Nephron progenitor cell (in vitro differentiated cells): Measurements from ENCODE around the gene TATDN2.

Experiments used
- DNase-seq: peaks from one replicate; pipeline ENCODE4 v3.0.0; 2021
- H3K27ac Mint-ChIP-seq: 2 replicates; pipeline ENCODE4 v1.8.0; 2021; ENCODE audit warnings: mild to moderate bottlenecking, moderate library complexity, mixed read lengths
- H3K27me3 Mint-ChIP-seq: 2 replicates; pipeline ENCODE4 v1.8.0; 2021; ENCODE audit warnings: mild to moderate bottlenecking, low read depth, mixed read lengths; ENCODE audit not compliant: poor library complexity
- H3K36me3 Mint-ChIP-seq: 2 replicates; pipeline ENCODE4 v1.8.0; 2021; ENCODE audit warnings: low read depth, mixed read lengths
- H3K4me1 Mint-ChIP-seq: 2 replicates; pipeline ENCODE4 v1.8.0; 2021; ENCODE audit warnings: mixed read lengths
- H3K4me3 Mint-ChIP-seq: 2 replicates; pipeline ENCODE4 v1.8.0; 2021; ENCODE audit warnings: mild to moderate bottlenecking, moderate library complexity, mixed read lengths
- H3K9me3 Mint-ChIP-seq: 2 replicates; pipeline ENCODE4 v1.8.0; 2021; ENCODE audit warnings: mild to moderate bottlenecking, moderate library complexity, mixed read lengths
- CTCF ChIP-seq: fragments of 200-600 bp; sonication (generic); IDR thresholded peaks from 2 replicates; pipeline ENCODE4 v1.5.0; 2021; ENCODE audit warnings: antibody characterized with exemption

The TATDN2 gene

DNA sequence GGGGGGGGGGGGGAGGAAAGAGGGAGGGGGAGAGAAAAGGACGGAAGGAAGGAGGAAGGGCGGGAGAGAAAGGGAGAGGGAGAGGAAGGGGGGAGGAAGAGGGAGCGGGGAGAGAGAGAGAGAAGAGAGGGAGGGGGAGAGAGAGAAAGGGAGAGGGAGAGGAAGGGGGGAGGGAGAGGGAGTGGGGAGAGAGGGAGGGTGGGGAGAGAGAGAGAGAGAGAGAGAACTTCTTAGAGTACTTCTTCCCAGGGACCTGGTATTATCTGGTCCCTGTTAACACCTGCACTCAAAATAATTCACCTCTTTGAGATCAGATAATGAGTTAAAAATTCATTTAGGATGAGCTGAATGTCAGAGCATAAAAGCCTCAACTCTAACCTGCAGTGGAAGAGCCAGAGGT is 71.5 kb downstream of the TATDN2 start:
- Mint-ChIP-seq H3K4me1 (peaks cover 21% of the 10 kb centered on the region), H3K36me3 (peaks cover 1% of the 10 kb centered on the region), H3K27ac (peak overlapping the region; percentile 98), H3K9me3 (no peaks in the 10 kb centered on the region), H3K4me3 (peak overlapping the region; percentile 96), H3K27me3 (peaks cover 18% of the 10 kb centered on the region)
- TF ChIP-seq CTCF = no peak
- no peak for DNase-seq

- Mint-ChIP-seq H3K36me3 (no peaks in the 10 kb centered on the region), H3K4me1 (peaks cover 21% of the 10 kb centered on the region), H3K9me3 (no peaks in the 10 kb centered on the region), H3K4me3 (peak overlapping the region; percentile 96), H3K27ac (peak overlapping the region; percentile 98), H3K27me3 (peaks cover 23% of the 10 kb centered on the region)
- DNase-seq = no peak
- TF ChIP-seq CTCF = no peak
Observed at GRCh38 chr3:10320320-10320677, 72.0 kb downstream of the TATDN2 start.

DNA sequence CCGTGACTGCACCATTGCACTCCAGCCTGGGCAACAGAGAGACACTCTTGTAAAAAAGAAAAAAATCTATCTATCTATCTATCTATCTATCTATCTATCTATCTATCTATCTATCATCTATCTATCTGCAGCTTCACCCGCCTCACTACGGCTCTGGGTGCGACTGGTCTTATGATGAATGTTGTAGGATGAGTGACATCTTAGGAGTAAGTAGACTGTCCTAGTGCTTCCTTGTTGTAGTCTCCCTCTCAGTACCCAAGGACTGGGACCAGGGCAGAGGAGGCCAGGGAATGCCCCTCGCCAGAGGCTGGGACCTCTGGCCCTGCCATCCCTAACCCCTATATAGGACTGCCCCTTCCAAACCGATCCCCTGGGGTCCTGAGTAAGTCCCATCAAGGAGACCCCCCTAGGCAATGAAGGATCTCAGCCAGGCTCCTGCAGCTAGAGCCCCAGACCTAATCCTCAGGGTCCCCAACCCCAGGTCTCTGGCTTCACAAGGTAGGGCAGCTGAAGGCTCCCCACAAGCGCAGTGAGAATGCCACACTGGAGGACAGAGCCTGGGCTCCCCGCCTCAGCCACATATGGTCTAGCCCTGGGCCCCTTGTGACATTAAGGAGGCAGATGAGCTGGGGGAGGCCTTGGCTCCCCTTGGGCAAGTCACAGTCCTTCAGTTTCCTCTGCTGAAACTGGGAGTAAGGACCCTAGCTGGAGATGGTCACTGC is 73.5 kb downstream of the TATDN2 start:
- DNase-seq = no peak
- Mint-ChIP-seq H3K4me3 (peak overlapping the region; percentile 96), H3K36me3 (no peaks in the 10 kb centered on the region), H3K9me3 (no peaks in the 10 kb centered on the region), H3K27ac (no peak overlapping the region), H3K4me1 (peaks cover 21% of the 10 kb centered on the region), H3K27me3 (peaks cover 38% of the 10 kb centered on the region)
- no peak for TF ChIP-seq CTCF

DNA sequence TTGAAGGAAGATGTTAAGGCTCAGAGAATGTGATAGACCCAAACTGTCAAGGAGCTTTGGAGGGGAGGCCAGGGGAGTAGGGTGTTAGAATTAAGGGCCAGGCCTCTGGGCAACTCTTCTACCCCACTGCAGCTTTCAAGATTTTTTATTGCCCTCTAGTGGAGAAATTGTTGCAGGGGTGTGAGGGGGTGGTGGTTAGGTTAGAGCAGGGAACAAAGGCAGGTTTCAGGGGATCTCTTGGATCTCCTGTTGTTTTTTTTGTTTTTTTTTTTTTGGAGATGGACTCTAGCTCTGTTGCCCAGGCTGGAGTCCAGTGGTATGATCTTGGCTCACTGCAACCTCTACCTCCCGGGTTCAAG is 74.1 kb downstream of the TATDN2 start:
- Mint-ChIP-seq H3K9me3 (no peaks in the 10 kb centered on the region), H3K27me3 (peaks cover 43% of the 10 kb centered on the region), H3K4me1 (peaks cover 21% of the 10 kb centered on the region), H3K27ac (no peak overlapping the region), H3K4me3 (no peak overlapping the region), H3K36me3 (no peaks in the 10 kb centered on the region)
- no peak for TF ChIP-seq CTCF
- DNase-seq = no peak

DNA sequence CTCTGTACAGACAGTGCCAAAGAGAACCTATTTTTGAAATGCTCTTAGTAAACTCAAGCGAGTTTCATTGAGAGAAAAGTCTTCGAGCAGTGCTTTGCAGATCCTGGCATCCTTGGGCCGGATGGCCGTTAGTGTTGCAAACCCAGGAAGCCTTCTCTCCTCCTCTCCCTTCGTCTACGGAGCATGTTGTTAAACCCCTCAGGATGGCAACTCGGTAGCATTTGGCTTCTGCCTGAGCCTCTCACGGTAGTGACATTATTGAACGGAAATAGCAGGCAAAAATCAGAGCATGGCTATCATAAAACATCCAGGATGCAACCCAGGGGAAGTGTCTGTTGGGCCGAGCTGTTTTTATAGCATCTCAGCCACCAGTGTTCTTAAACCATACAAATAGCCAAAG is 79.3 kb downstream of the TATDN2 start:
- Mint-ChIP-seq H3K4me1 (no peaks in the 10 kb centered on the region), H3K9me3 (no peaks in the 10 kb centered on the region), H3K36me3 (no peaks in the 10 kb centered on the region), H3K27me3 (peaks cover 90% of the 10 kb centered on the region), H3K27ac (no peak overlapping the region), H3K4me3 (no peak overlapping the region)
- TF ChIP-seq CTCF = no peak
- no peak for DNase-seq

DNA sequence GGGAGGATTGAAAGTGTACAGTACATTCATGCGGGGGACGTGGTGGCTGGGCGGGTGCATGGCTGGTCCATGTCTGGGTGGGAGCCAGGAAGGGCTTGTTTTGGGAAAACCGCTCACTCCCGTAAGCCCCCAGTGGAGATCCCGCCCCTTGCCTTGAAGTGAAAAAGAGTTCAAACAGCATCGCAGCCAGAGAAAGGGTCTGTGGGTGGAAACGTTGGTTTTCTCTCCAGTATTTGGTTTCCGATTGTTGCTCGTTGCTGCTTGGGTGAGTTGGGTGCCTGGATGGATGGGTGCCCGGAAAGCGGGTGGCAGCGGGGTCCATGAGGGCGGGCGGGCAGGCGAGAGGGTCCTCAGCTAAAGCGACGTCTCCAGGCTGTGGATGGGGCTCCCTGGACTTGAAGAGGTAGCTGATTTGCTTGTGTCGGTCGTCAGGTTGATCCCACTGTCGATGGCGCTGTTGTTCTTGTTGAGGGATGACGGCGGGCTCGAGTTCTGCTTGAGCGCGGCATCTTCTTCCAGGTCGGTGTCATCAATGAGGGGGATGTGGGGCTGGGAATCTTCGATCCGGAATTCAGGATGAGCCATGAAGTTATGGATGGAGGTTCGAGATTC is 80.3 kb downstream of the TATDN2 start:
- no peak for DNase-seq
- no peaks in the 10 kb centered on the region for H3K4me1 Mint-ChIP-seq
- TF ChIP-seq CTCF = no peak
- no peak overlapping the region for H3K4me3 Mint-ChIP-seq
- H3K36me3 Mint-ChIP-seq = no peaks in the 10 kb centered on the region
- no peaks in the 10 kb centered on the region for H3K9me3 Mint-ChIP-seq
- H3K27ac Mint-ChIP-seq = no peak overlapping the region
- peaks cover 97% of the 10 kb centered on the region for H3K27me3 Mint-ChIP-seq
